ENCODE measurements around the gene HOXB3.

GRCh38 chr17:48499735-48500434, 90.2 kb downstream of the HOXB3 start:
- TF ChIP-seq CTCF (conservative IDR thresholded peaks at IDR 0.05 in 1 of 2, IDR thresholded peaks at IDR 0.05 in 1 of 2; ENCODE audit: low read depth in 1 of 2, low read length in 2 of 2) (no peak), EZH2 (IDR thresholded peaks at IDR 0.05; ENCODE audit: low read length, missing control alignments) (no peak)

Measured in fibroblast of lung (primary cell).